Fibroblast of pulmonary artery (primary cell): Measurements from ENCODE around the gene SLC35A1.

Experiments used
- DNase-seq: peaks from one replicate; pipeline ENCODE4 v3.0.0-alpha.2; 2010; ENCODE audit warnings: low read depth
- H3K4me3 ChIP-seq: replicated peaks from 2 replicates; pipeline ENCODE4 v1.5.1; 2011; ENCODE audit warnings: low read depth, mild to moderate bottlenecking, control low read depth, low read length, moderate library complexity
- TF ChIP-seq, protein P1 (sequence below): IDR thresholded peaks from 2 replicates; pipeline ENCODE4 v1.5.1; 2011; ENCODE audit warnings: mild to moderate bottlenecking, control low read depth, low read length, inconsistent platforms; ENCODE audit errors: missing control alignments

Gene SLC35A1

DNA sequence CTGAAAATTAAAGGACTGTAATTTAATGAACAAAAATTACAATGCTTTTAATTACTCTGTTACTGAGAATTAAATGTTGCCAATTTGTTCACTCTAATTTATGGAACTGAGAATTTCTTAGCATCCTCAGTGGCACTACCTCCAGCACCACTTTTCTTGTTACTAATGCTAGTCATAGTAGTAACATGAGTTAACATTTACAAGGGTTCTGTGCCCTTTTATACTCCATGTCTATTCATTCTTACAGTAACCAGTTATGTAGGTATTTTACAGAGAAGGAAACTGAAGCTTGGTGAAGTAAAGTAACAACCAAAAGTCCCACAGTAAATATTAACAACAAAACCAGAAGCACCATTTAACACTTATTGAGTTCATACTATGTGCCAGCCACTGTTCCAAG is 82.7 kb downstream of the SLC35A1 start:
- TF ChIP-seq, protein P1, sequence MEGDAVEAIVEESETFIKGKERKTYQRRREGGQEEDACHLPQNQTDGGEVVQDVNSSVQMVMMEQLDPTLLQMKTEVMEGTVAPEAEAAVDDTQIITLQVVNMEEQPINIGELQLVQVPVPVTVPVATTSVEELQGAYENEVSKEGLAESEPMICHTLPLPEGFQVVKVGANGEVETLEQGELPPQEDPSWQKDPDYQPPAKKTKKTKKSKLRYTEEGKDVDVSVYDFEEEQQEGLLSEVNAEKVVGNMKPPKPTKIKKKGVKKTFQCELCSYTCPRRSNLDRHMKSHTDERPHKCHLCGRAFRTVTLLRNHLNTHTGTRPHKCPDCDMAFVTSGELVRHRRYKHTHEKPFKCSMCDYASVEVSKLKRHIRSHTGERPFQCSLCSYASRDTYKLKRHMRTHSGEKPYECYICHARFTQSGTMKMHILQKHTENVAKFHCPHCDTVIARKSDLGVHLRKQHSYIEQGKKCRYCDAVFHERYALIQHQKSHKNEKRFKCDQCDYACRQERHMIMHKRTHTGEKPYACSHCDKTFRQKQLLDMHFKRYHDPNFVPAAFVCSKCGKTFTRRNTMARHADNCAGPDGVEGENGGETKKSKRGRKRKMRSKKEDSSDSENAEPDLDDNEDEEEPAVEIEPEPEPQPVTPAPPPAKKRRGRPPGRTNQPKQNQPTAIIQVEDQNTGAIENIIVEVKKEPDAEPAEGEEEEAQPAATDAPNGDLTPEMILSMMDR, result no peak
- no peak for DNase-seq
- no peak overlapping the region for H3K4me3 ChIP-seq

DNA sequence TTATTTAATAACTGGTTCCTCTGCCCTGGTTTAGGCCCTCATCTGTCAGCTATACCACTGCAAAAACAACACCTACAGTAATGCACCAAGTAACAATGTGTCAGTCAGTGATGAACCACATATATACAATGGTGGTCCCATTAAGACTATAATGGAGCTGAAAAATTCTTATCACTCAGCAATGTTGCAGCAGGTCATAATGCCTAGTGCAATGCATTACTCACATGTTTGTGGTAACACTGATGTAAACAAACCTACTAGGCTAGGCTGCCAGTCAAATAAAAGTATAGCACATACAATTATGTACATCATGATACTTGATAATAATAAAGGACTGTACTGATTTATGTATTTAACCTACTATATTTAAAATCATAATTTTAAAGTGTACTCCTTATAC is 85.7 kb downstream of the SLC35A1 start:
- TF ChIP-seq, protein P1, result no peak
- no peak overlapping the region for H3K4me3 ChIP-seq
- no peak for DNase-seq

DNA sequence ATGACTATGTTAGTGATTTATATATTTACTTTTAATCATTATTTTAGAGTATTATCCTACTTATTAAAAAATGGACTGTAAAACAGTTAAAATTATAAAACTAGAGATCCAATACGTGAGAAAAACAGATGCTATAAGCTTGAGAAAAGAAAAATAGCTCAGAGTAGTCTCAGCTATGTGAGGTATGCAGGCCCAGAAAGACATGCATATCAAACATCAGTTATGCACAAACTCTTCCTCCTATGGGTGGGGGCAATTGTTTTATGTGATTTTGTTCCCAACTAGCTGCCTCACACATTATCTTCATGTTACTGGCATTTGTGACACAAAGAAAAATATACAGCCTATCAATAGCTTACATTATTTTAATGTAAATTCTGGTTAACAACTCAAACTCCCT is 88.2 kb downstream of the SLC35A1 start:
- H3K4me3 ChIP-seq, result no peak overlapping the region
- TF ChIP-seq, protein P1, result no peak
- DNase-seq, result no peak
